NT2/D1 (cell line): ENCODE data around the gene EMILIN2.

Experiments
- DNase-seq: peaks from one replicate; pipeline ENCODE4 v3.0.0-alpha.2; 2011; ENCODE audit warnings: low read depth, low spot score
- H3K27me3 ChIP-seq: 2 replicates; pipeline ENCODE4 v1.6.0; 2011; ENCODE audit warnings: mild to moderate bottlenecking; ENCODE audit not compliant: insufficient read length, insufficient read depth
- H3K36me3 ChIP-seq: 2 replicates; pipeline ENCODE4 v1.6.1; 2011; ENCODE audit warnings: mild to moderate bottlenecking, low read length, mixed read lengths; ENCODE audit not compliant: insufficient read depth, insufficient read length
- H3K4me1 ChIP-seq: 2 replicates; pipeline ENCODE4 v1.5.1; 2011; ENCODE audit not compliant: insufficient read depth, insufficient read length
- H3K4me3 ChIP-seq: 2 replicates; pipeline ENCODE4 v1.5.1; 2011; ENCODE audit warnings: low read depth; ENCODE audit not compliant: insufficient read length
- H3K9ac ChIP-seq: 2 replicates; pipeline ENCODE4 v1.6.0; 2011; ENCODE audit warnings: low read depth; ENCODE audit not compliant: insufficient read length
- H3K9me3 ChIP-seq: 2 replicates; pipeline ENCODE4 v1.5.1; 2011; ENCODE audit warnings: mild to moderate bottlenecking, low read length; ENCODE audit not compliant: insufficient read depth
- SUZ12 ChIP-seq: IDR thresholded peaks from 2 replicates; pipeline ENCODE4 v1.6.1; 2011; ENCODE audit not compliant: insufficient read length, insufficient read depth; ENCODE audit errors: extremely low read depth
- YY1 ChIP-seq: IDR thresholded peaks from 2 replicates; pipeline ENCODE4 v1.6.1; 2011; ENCODE audit not compliant: insufficient read length, insufficient read depth
- ZNF274 ChIP-seq: IDR thresholded peaks from 2 replicates; pipeline ENCODE4 v1.6.1; 2011; ENCODE audit warnings: mild to moderate bottlenecking, low read depth, low read length

EMILIN2 gene

DNA sequence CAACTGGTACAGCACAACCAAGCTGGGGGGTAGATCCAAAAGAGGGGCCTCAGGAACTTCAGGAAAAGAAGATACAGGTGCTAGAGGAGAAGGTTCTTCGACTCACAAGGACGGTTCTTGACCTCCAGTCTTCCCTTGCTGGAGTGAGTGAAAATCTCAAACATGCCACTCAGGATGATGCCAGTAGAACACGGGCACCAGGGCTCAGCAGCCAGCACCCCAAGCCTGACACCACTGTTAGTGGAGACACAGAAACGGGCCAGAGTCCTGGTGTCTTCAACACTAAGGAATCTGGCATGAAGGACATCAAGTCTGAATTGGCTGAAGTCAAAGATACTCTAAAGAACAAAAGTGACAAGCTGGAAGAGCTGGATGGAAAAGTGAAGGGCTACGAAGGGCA lies 43.8 kb downstream of the EMILIN2 start:
- no peaks in the 10 kb centered on the region for H3K27me3 ChIP-seq
- H3K4me1 ChIP-seq: no peaks in the 10 kb centered on the region
- no peak overlapping the region for H3K9ac ChIP-seq
- peaks cover 82% of the 10 kb centered on the region for H3K36me3 ChIP-seq
- TF ChIP-seq ZNF274 (no peak), SUZ12 (no peak), YY1 (no peak)
- peaks cover 13% of the 10 kb centered on the region for H3K9me3 ChIP-seq
- H3K4me3 ChIP-seq: no peak overlapping the region
- DNase-seq: no peak

GRCh38 chr18:2891526-2892431 lies 45.0 kb downstream of the EMILIN2 start:
- DNase-seq: no peak
- TF ChIP-seq YY1 (no peak), ZNF274 (no peak), SUZ12 (no peak)
- peaks cover 7% of the 10 kb centered on the region for H3K9me3 ChIP-seq
- H3K36me3 ChIP-seq: peaks cover 73% of the 10 kb centered on the region
- no peaks in the 10 kb centered on the region for H3K4me1 ChIP-seq
- no peak overlapping the region for H3K9ac ChIP-seq
- no peak overlapping the region for H3K4me3 ChIP-seq
- H3K27me3 ChIP-seq: no peaks in the 10 kb centered on the region

- peaks cover 62% of the 10 kb centered on the region for H3K36me3 ChIP-seq
- H3K4me3 ChIP-seq: no peak overlapping the region
- no peaks in the 10 kb centered on the region for H3K27me3 ChIP-seq
- H3K4me1 ChIP-seq: peaks cover 3% of the 10 kb centered on the region
- no peak overlapping the region for H3K9ac ChIP-seq
- TF ChIP-seq SUZ12 (no peak), ZNF274 (no peak), YY1 (no peak)
- DNase-seq: no peak
- H3K9me3 ChIP-seq: no peaks in the 10 kb centered on the region
Observed at GRCh38 chr18:2893056-2893455, 46.2 kb downstream of the EMILIN2 start.

DNA sequence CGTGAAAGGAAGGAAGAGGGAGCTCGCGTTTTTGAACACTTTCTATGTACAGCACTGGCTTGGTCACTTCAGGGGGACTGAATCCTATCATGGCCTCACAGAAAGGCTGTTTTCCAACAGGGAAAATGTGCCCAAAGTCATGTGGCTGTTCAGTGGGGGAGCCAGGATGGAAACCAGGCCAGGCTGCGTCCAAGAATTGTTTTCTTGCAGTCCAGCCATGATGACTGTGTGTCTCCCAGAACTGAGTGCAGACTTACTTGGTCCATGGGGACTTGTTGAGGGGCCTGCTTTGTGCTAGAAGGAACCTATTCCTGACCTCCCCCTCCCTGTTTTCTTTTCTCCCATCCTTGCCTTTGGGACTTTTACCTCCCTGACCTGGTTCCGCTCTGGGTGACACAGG lies 46.9 kb downstream of the EMILIN2 start:
- no peak for TF ChIP-seq SUZ12
- TF ChIP-seq ZNF274: no peak
- no peak for TF ChIP-seq YY1
- Histone ChIP-seq H3K4me3 (no peak overlapping the region), H3K27me3 (no peaks in the 10 kb centered on the region), H3K9ac (no peak overlapping the region), H3K4me1 (peaks cover 7% of the 10 kb centered on the region), H3K36me3 (peaks cover 64% of the 10 kb centered on the region), H3K9me3 (no peaks in the 10 kb centered on the region)
- no peak for DNase-seq

GRCh38 chr18:2894131-2894840 lies 47.5 kb downstream of the EMILIN2 start:
- no peak for TF ChIP-seq SUZ12
- no peak for TF ChIP-seq ZNF274
- no peak for TF ChIP-seq YY1
- DNase-seq: no peak
- H3K9ac ChIP-seq: no peak overlapping the region

DNA sequence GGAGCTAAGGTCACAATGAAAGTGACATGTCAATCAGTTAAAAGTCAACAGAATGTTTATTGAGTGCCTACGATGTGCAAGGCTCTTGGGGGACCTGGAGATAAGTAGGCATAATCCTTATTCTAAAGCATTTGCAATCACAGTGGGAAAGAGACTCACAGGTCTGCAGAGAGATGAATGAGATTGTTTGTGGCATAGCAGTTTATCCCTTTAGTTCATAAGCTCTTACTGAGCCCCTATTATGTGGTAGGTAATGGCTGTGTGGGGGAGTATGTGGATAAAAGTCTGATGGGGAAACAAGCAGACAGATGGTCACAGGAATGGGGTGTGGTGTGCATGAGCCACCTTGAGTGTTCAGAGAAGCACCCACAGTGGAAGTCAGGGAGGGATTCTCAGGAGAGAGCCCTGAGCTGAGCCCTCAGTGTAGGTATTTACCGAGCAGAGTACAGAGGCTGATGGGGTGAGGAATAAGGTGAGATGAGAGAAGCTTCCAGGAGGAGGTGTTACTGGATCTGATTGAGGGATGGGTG lies 48.1 kb downstream of the EMILIN2 start:
- no peak for TF ChIP-seq SUZ12
- no peak for TF ChIP-seq ZNF274
- no peak for TF ChIP-seq YY1
- Histone ChIP-seq H3K4me3 (no peak overlapping the region), H3K4me1 (peaks cover 7% of the 10 kb centered on the region), H3K27me3 (no peaks in the 10 kb centered on the region), H3K9ac (no peak overlapping the region), H3K36me3 (peaks cover 64% of the 10 kb centered on the region), H3K9me3 (no peaks in the 10 kb centered on the region)
- DNase-seq: no peak

More at GRCh38 chr18:2894131-2894840, 47.5 kb downstream of the EMILIN2 start:
- Histone ChIP-seq H3K27me3 (no peaks in the 10 kb centered on the region), H3K36me3 (peaks cover 68% of the 10 kb centered on the region), H3K4me3 (no peak overlapping the region), H3K4me1 (peaks cover 7% of the 10 kb centered on the region), H3K9me3 (no peaks in the 10 kb centered on the region)

- no peak for TF ChIP-seq SUZ12
- TF ChIP-seq YY1: no peak
- TF ChIP-seq ZNF274: no peak
- Histone ChIP-seq H3K9ac (no peak overlapping the region), H3K4me3 (no peak overlapping the region), H3K27me3 (no peaks in the 10 kb centered on the region), H3K4me1 (peaks cover 7% of the 10 kb centered on the region), H3K9me3 (no peaks in the 10 kb centered on the region), H3K36me3 (peaks cover 66% of the 10 kb centered on the region)
- DNase-seq: no peak
Observed at GRCh38 chr18:2895391-2895790, 48.6 kb downstream of the EMILIN2 start.
